Body of pancreas (tissue), 4 donors: ENCODE data around the gene LRRN1. TPM values are rescaled to one million over a fixed set of nuclear protein-coding genes. Genes with fewer than 3 reads are reported as not detected.
"Not testable (repeated sequence)": the region's sequence is repeated elsewhere in the genome, so short reads cannot be mapped to it uniquely, and the experiment has no call there.

Source experiments
- ATAC-seq: fragments of 150-250 bp; one replicate; pipeline ENCODE4 v1.9.1; 2016
- DNase-seq, 4 donors: peaks; one replicate each; pipeline ENCODE4 v3.0.0-alpha.2; 2019
- H3K27ac ChIP-seq, 4 donors: fragments of 200-600 bp; sonication (generic); 1 replicate in 3 of 4; 2 replicates in 1 of 4; pipeline versions ENCODE4 v1.5.1 to v1.6.1; 2016 to 2019; ENCODE audit warnings: mild to moderate bottlenecking in 1 of 4, mixed read lengths in 1 of 4, moderate library complexity in 1 of 4
- H3K27me3 ChIP-seq, 2 donors: fragments of 200-600 bp; sonication (generic); one replicate each; pipeline ENCODE4 v1.6.0; 2016; ENCODE audit warnings: mild to moderate bottlenecking in 1 of 2
- H3K36me3 ChIP-seq, 2 donors: fragments of 200-600 bp; sonication (generic); replicated peaks in 1 of 2; 2 replicates each; pipeline ENCODE4 v1.5.1; 2016; ENCODE audit warnings: low read depth in 2 of 2; ENCODE audit not compliant: insufficient read depth in 1 of 2
- H3K4me1 ChIP-seq: fragments of 200-600 bp; sonication (generic); one replicate; pipeline ENCODE4 v1.6.0; 2016
- H3K4me3 ChIP-seq, 2 donors: fragments of 200-600 bp; sonication (generic); 1 replicate in 1 of 2; 2 replicates in 1 of 2; pipeline ENCODE4 v1.5.1; 2016 to 2019
- H3K9me3 ChIP-seq, 3 donors: fragments of 200-600 bp; sonication (generic); 1 replicate in 2 of 3; 2 replicates in 1 of 3; pipeline ENCODE4 v1.5.1; 2016
- CTCF ChIP-seq, 7 experiments: fragments of 450-650 bp in 4 of 7; fragments of 200-600 bp in 3 of 7; sonication (generic) in 3 of 7; IDR thresholded peaks; one replicate each; pipeline ENCODE4 v1.5.1; 2016 to 2019; ENCODE audit warnings: antibody characterized with exemption in 7 of 7
- POLR2A ChIP-seq, 3 donors: fragments of 450-650 bp; IDR thresholded peaks; one replicate each; pipeline ENCODE4 v1.6.1; 2016; ENCODE audit warnings: antibody characterized with exemption in 3 of 3, mild to moderate bottlenecking in 2 of 3
- WGBS, 2 donors: methylation state at CpG; one replicate each; pipeline ENCODE4 v1.1.5; 2017; 5-methylcytosine and 5-hydroxymethylcytosine counted together
- intact Hi-C: fragments of 100-400 bp; cut with DNase I; formaldehyde crosslinking; loops from one replicate; pipeline ENCODE4 v1.15.1; 2023
- total RNA-seq, 2 donors: library from RNA; depleted of rRNA; stranded (reverse); fragments of >200 nt; gene quantifications; one replicate each; pipeline ENCODE4 v1.1.0, GENCODE V29; 2016

Gene LRRN1
- total RNA-seq, 2 donors from 2014 or later, result 1.6 to 7.5 TPM

- Histone ChIP-seq H3K27me3 (no peaks in the 10 kb centered on the region), H3K27ac (no peak overlapping the region), H3K36me3 (no peaks in the 10 kb centered on the region), H3K4me1 (no peaks in the 10 kb centered on the region), H3K9me3 (no peaks in the 10 kb centered on the region), H3K4me3 (no peak overlapping the region)
- TF ChIP-seq POLR2A (IDR thresholded peaks at IDR 0.05), result no peak
- TF ChIP-seq CTCF (IDR thresholded peaks at IDR 0.05), result no peak
- ATAC-seq, result no peak
- intact Hi-C loops, result no loop called here
- DNase-seq, result no peak
Observed at GRCh38 chr3:3855056-3855455, 55.8 kb downstream of the LRRN1 start.

DNA sequence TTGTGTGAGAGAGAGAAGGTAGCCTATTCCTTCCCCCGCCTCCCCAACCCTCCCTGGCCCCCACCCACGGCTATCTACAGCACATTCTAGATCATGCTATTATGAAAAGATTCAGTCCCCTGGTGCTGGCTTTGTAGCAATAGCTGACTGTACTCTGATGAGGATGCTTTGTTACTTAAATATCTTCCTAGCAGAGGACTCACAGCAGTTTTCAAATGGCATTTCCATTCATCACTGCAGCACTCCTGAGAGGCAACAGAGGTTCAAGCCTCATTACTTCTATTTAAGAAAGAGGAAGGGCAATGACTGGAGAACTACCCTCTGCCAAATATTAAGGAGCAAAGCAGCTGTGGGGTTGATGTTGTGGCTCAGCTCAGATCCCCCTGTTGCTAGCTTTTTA is 61.0 kb downstream of the LRRN1 start:
- no peaks in the 10 kb centered on the region for H3K36me3 ChIP-seq
- H3K27ac ChIP-seq, result no peak overlapping the region
- no peaks in the 10 kb centered on the region for H3K4me1 ChIP-seq
- H3K27me3 ChIP-seq, result no peaks in the 10 kb centered on the region
- no peak for TF ChIP-seq CTCF (IDR thresholded peaks at IDR 0.05)
- no peak for TF ChIP-seq POLR2A (IDR thresholded peaks at IDR 0.05)
- ATAC-seq (no peak), DNase-seq (no peak)
- H3K9me3 ChIP-seq, result no peaks in the 10 kb centered on the region
- WGBS, 2 donors, result 80 to 82% methylated on average over 2 of the region's 2 CpGs
- intact Hi-C loops, result no loop called here
- no peak overlapping the region for H3K4me3 ChIP-seq

DNA sequence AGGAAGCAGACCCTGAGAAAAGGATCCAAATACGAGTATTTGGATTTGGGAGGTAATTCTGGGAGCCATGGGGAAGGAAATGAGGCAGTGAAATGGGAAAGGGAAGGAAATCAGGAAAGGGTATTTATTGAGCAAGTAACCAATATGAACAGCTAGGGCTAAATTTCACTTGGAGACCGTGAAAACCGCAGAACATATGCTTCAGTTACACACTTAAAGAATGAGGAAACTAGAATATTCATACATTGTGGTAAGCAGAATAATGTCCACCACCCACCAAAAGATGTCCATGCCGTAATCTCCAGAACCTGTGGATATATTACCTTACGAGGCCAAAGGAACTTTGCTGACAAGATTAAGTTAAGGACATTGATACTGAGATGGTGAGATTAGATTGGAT is 63.3 kb downstream of the LRRN1 start:
- no peak for ATAC-seq
- intact Hi-C loops, result no loop called here
- WGBS, 2 donors, result 88 to 93% methylated on average over 5 of the region's 5 CpGs

GRCh38 chr3:3875491-3875890 is 76.3 kb downstream of the LRRN1 start:
- Histone ChIP-seq H3K4me3 (no peak overlapping the region), H3K4me1 (no peaks in the 10 kb centered on the region), H3K36me3 (no peaks in the 10 kb centered on the region), H3K9me3 (no peaks in the 10 kb centered on the region), H3K27me3 (no peaks in the 10 kb centered on the region), H3K27ac (no peak overlapping the region)
- intact Hi-C loops, result no loop called here
- WGBS, 2 donors, result 79 to 83% methylated on average over 8 of the region's 8 CpGs
- no peak for DNase-seq
- TF ChIP-seq CTCF (IDR thresholded peaks at IDR 0.05) (no peak), POLR2A (IDR thresholded peaks at IDR 0.05) (no peak)
- no peak for ATAC-seq

More for the DNA sequence above, 63.3 kb downstream of the LRRN1 start:
- Histone ChIP-seq H3K9me3 (no peaks in the 10 kb centered on the region), H3K27ac (no peak overlapping the region), H3K4me3 (no peak overlapping the region), H3K36me3 (no peaks in the 10 kb centered on the region), H3K4me1 (no peaks in the 10 kb centered on the region), H3K27me3 (no peaks in the 10 kb centered on the region)
- DNase-seq, result no peak
- TF ChIP-seq CTCF (IDR thresholded peaks at IDR 0.05) (no peak), POLR2A (IDR thresholded peaks at IDR 0.05) (no peak)

DNA sequence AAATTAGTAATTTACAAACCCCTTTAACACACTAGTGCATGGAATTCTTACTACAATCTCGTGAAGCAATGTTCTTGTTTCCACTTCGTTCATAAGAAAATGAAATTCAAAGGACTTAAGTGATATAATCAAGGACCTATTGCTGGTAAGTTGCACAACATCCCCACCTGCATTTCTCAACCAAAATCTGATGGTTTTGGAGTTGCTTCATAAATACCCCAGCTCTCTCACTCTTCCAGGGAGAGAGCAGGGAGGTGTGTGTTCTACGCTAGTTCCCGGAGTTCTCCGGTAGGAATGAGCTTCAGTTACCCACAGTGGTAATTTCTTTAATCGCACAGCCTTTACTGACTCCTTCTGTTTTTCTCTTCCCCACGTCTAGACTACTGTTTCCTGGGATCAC is 81.8 kb downstream of the LRRN1 start:
- no peak overlapping the region for H3K27ac ChIP-seq
- H3K27me3 ChIP-seq, result no peaks in the 10 kb centered on the region
- H3K9me3 ChIP-seq, result no peaks in the 10 kb centered on the region
- no peaks in the 10 kb centered on the region for H3K4me1 ChIP-seq
- TF ChIP-seq POLR2A (IDR thresholded peaks at IDR 0.05) (no peak), CTCF (IDR thresholded peaks at IDR 0.05) (no peak)
- DNase-seq (no peak), ATAC-seq (no peak)
- WGBS, 2 donors, result 86 to 87% methylated on average over 7 of the region's 7 CpGs
- intact Hi-C loops, result no loop called here
- no peaks in the 10 kb centered on the region for H3K36me3 ChIP-seq
- H3K4me3 ChIP-seq, result no peak overlapping the region

DNA sequence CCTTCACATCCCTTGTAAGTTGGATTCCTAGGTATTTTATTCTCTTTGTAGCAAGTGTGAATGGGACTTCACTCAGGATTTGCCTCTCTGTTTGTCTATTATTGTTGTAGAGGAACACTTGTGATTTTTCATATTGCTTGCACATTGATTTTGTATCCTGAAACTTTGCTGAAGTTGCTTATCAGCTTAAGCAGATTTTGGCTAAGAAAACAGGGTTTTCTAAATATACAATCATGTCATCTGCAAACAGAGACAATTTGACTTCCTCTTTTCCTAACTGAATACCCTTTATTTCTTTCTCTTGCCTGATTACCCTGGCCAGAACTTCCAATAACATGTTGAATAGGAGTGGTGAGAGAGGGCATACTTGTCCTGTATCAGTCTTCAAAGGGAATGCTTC is 88.1 kb downstream of the LRRN1 start:
- H3K9me3 ChIP-seq, DNase-seq, ATAC-seq, intact Hi-C loops, H3K36me3 ChIP-seq, H3K27ac ChIP-seq, H3K27me3 ChIP-seq, H3K4me3 ChIP-seq, H3K4me1 ChIP-seq: not testable (repeated sequence)
